Measurements from ENCODE around the gene TROAP. TPM values are rescaled to one million over a fixed set of nuclear protein-coding genes. Genes with fewer than 3 reads are reported as not detected.
A peak's percentile ranks its signal among the peaks of the same experiment; 100 is the strongest.

The TROAP gene
- total and polyA plus RNA-seq, 9 of the 15 experiments (the other 6 are each of a cell fraction or from before 2014, with no cell fraction given) = 46.4 to 171 (median 59.8) TPM

GRCh38 chr12:49296034-49296835 lies 26.8 kb upstream of the TROAP start (continued):
- TF ChIP-seq SMARCA5 (IDR thresholded peaks at IDR 0.05) (no peak), TOE1 (IDR thresholded peaks at IDR 0.05; ENCODE audit: borderline replicate concordance) (no peak), TOE1 (CRISPR knock-in tag; IDR thresholded peaks at IDR 0.05; ENCODE audit: borderline replicate concordance, low read depth) (no peak), ZKSCAN3 (CRISPR knock-in tag; IDR thresholded peaks at IDR 0.05) (no peak), ZNF12 (CRISPR knock-in tag; IDR thresholded peaks at IDR 0.05) (no peak), CBFA2T3 (IDR thresholded peaks at IDR 0.05) (no peak), TAF1 (IDR thresholded peaks at IDR 0.05; ENCODE audit: control insufficient read depth, extremely low read depth, insufficient read depth, low read length, severe bottlenecking) (no peak), SRSF3 (IDR thresholded peaks at IDR 0.05; ENCODE audit: insufficient read depth, low read length) (no peak), POU5F1 (IDR thresholded peaks at IDR 0.05; ENCODE audit: borderline replicate concordance, low read depth, low read length, partially characterized antibody) (no peak), SMARCC2 (IDR thresholded peaks at IDR 0.05; ENCODE audit: low read depth) (no peak), CTCFL (IDR thresholded peaks at IDR 0.05; ENCODE audit: borderline replicate concordance, insufficient read depth, low read depth, low read length, poor library complexity, severe bottlenecking) (peak; percentile 93), ATF6 (CRISPR knock-in tag; IDR thresholded peaks at IDR 0.05) (no peak), CREB3L1 (IDR thresholded peaks at IDR 0.05; ENCODE audit: borderline replicate concordance, low read depth) (no peak), ZNF124 (CRISPR knock-in tag; IDR thresholded peaks at IDR 0.05) (no peak), TFAM (CRISPR knock-in tag; conservative IDR thresholded peaks at IDR 0.05) (no peak)
- TF ChIP-seq, protein P1, sequence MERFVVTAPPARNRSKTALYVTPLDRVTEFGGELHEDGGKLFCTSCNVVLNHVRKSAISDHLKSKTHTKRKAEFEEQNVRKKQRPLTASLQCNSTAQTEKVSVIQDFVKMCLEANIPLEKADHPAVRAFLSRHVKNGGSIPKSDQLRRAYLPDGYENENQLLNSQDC (CRISPR knock-in tag; IDR thresholded peaks at IDR 0.05) = no peak
- TF ChIP-seq, protein P2, sequence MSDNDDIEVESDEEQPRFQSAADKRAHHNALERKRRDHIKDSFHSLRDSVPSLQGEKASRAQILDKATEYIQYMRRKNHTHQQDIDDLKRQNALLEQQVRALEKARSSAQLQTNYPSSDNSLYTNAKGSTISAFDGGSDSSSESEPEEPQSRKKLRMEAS (CRISPR knock-in tag; IDR thresholded peaks at IDR 0.05) = peak; percentile 25; the same call in 1 of the 2 replicates

Measured in K562 (cell line).